GM21576 (cell line): ENCODE measurements around the gene RIMS3.

ENCODE experiments used
- ATAC-seq: cut with Tn5 transposase; IDR thresholded peaks from one replicate; pipeline ENCODE4 v1.9.1; 2021; ENCODE audit warnings: mild to moderate bottlenecking, moderate library complexity; ENCODE audit not compliant: unreplicated experiment

RIMS3 gene

DNA sequence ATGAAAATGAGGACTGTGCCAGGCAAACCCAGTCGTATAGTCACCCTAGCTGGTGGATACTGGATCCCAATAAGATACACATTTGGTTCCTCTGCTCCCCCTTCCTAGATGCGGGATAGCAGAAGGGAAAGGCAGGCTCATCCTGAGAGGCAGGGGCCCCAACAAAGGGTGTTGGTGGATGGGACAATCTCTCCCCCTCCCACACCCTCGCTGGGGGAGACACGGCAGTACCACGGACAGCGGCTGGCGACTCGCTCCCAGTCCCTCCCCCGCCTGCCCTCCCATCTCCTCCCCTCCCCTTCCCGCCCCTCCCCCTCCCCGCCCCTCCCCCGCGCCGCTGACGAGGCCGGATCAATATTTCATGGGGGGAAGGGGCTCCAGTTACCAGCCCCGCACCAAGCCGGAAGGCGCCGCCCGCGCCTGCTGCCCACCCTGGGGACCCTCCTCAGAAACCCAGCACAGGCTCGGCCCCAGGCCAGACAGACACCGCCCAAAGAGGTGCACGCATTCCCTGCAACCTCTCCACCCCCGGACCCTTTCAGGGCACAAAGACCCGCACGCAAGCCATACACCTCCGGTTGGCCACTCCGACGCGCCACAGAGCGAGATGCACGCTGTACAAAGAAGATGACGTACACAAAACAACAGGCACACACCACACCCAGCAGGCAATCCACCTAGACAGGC lies 11.5 kb downstream of the RIMS3 start:
- no peak for ATAC-seq

DNA sequence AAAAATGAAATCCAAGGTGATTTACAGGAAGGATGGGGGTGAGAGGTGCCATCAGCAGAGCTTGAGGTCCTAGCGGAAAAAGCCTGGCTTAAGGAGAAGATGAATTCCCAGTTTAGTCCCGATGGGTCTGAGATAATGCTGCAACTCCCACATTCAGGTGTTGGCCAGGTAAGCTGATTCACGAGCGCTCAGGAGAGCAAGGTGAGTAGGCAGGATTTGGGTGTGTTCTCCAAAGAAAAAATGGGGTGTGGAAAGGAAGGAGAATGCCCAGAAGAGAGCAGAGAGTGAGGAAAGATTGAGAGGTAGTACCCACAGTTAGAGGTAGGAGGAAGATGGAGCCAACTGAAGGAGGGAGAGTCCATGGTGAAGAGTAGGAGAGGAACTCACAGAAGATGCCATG lies 12.5 kb downstream of the RIMS3 start:
- no peak for ATAC-seq

DNA sequence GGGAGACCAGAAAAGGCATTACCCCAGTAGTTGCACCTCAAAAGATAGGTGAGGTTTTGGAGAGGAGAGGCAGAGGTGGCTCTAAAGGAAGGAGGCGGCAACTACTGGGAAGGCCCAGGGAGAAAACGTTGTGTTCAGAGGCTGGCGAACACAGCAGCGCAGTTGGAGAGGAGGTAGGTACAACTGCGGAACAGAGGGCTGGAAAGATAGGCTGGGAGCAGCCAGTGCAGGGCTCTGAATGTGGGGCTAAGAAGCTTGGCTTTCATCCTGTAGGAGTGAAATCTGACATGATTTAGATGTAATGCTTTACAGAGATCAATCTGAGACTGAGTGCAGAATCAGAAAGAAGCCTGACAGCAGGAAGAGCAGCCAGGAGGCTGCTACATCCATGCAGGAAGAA lies 13.0 kb downstream of the RIMS3 start:
- no peak for ATAC-seq

DNA sequence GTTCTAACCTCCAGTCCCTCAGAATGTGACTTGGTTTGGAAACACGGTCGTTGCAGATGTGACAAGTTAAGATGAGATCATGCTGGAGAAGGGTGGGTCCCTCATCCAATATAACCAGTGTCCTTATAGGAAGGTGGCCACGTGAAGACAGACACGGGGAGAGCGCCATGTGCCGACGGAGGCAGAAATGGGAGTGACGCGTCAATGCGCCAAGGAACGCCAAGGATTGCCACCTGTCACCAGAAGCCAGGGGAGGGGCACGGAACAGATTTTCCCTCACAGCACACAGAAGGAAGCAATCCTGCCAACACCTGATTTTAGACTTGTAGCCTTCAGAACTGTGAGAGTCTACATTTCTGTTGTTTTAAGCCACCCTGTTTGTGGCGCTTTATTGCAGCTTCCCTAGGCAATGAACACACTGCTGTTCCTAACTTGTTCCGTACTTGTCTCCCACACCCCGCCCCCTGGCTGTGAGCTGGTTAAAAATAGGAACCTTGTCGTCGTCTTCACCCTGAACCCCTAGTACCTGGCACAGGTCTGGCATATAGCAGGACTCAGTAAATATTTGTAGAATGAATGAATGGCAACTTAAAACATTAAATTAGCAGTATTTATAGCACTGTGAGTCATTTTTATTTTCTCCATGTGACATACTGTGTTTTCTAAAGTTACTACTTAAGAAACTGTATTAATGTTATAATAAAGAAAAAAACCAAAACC lies 14.2 kb downstream of the RIMS3 start:
- no peak for ATAC-seq

DNA sequence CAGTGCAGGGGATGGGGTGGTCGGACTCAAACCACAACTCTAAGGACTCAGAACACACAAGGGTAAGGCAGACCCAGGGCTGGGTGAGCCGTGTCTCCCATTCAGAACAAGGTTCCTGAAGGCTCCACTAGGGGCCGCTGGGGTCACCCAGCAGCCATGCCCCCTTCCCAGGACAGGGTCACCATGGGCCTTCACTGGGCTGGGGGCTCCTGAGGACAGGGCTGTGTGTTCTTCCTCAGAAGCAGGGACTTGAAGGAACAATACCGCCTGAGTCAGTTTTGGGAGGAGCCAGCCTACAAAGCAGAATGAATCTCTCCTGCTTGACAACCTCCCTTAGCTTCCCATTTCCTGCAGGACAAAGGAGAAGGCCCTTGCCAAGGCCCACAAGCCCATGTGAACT lies 15.4 kb downstream of the RIMS3 start:
- ATAC-seq: no peak

DNA sequence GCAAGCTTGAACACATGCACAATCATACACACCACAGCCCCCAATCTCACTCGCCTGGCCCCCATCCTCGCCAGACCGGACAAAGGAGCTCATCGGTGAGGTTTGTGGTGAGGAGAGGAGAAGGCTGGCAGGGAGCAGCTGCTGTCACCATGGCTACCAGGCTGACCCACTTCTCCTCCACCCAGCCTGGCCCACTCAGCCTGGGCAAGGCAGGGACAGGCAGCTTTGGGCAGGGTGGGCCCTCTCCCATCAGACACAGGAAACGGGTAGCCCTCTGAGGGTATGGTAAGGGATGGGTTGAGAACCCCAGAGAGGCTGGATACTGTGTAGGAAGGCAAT lies 15.9 kb downstream of the RIMS3 start:
- ATAC-seq: no peak

DNA sequence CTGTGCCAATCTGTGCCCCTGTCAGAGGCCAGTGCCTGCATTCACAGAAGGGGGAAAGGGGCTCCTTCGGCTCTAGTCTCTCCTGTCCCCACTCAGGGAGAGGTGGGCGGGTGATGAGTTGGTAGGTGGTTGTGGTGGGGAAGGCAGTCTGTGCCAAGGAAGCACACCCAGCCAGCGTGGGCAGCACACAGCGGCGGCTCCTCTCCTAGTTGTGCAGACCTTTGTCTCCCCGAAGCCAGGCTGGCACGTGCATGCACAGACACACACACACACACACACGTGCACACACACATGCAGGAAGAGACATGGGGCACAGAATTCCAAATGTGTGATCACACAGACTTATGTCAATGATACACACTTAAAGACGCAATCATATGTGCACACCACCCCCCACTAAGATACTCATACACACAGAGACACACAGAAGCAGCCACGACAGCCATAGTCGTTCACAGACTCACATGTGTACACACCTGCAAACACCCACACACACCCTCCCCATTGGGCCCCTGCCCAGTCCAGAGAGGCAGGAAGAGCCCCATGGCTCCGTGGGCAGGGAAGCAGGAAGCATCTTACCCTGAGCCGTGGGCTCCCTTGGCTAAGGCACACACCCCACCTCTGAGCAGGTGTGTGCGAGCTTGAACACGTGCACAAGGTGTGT lies 16.4 kb downstream of the RIMS3 start:
- no peak for ATAC-seq

DNA sequence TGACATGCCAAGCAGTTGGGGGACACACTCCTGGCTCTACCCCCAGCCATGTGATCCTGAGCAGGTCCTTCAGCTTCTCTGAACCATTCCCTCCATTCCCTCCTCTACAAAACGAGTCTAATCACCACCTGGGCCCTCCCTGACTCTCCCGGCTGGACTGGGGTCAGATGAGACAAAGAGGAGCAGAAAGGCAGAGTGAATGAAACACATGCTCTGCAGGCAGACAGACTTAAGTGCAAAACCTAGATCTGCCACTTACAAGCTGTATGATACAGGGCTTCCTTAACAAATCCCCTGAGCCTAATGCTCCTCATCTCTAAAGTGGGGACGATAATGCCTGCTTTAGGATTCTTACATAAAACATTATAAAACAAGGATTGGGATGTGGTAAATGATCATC lies 17.3 kb downstream of the RIMS3 start:
- ATAC-seq: no peak

DNA sequence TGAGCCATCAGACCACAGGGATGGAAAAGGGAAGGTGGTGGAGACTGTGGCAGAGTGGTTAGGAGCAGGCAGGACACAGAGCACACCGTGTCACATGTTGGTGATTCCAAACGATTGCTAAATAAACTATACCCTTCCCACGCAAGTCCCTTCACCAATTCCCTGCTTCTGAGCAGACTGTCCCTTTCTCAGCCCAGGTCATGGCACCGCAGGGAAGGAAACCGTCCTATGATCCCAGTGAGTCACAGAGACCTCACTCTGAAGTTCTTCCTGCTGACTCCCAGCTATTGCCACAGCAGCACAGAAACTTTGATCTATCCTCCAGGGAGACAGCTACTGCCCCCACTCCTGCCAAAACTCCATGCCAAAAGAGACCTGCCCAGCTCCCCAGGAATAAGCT lies 19.2 kb downstream of the RIMS3 start:
- no peak for ATAC-seq

DNA sequence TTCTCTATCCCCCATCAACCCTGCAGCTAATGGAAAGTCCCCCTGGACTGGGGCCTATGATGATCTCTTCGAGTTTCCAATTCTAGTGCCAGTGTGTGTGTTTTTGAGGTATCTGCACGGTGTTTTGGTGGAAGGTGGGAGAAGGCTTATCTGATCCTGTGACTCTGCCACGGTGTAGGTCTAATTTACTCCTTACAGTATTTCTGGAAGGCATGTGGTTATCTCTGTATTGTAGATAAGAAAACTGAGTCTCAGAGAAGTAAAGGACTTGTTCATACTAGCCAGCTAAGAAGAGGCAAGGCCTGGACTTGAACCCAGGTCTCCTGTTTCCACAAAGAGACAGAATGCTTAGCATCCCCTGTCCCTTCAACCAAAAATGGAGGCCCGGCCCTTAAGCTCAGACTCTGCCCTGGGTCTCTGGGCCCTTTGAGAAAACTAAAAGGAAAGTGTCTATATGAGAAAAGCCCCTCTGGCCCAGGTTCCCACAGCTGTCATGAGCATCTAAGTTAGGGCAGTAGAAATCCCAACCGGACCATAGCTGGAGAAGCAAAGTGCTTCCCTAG lies 20.3 kb downstream of the RIMS3 start:
- no peak for ATAC-seq

DNA sequence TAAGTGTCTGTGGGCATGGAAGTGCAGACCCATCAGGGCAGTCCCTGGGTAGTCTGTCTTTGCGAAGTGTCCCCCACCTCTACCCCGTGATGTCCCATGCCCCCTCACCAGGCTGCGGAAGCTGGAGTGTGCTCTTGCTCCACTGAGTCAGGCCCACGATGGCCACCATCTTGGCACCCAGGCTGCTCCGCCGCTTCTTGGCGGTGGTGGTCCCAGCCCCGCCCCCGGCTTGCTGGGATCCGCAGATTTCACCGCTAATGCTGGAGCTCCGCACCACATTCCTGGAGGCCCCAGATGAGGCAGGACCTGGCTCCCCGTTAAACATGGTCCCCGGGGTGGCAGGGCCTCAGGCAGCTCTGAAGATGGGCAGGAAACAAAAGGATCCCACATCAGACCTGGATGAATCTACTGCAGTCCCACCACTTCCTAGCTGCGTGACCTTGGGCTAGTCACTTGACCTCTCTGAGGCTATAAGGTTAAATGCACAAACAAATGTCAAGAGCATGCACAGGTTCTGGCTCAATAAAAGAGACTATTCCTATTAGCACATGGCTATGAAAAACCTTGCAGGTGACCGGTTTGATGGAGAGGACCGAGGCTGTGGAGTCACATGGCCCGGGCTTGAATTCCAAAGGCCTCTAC lies 23.8 kb downstream of the RIMS3 start:
- no peak for ATAC-seq

DNA sequence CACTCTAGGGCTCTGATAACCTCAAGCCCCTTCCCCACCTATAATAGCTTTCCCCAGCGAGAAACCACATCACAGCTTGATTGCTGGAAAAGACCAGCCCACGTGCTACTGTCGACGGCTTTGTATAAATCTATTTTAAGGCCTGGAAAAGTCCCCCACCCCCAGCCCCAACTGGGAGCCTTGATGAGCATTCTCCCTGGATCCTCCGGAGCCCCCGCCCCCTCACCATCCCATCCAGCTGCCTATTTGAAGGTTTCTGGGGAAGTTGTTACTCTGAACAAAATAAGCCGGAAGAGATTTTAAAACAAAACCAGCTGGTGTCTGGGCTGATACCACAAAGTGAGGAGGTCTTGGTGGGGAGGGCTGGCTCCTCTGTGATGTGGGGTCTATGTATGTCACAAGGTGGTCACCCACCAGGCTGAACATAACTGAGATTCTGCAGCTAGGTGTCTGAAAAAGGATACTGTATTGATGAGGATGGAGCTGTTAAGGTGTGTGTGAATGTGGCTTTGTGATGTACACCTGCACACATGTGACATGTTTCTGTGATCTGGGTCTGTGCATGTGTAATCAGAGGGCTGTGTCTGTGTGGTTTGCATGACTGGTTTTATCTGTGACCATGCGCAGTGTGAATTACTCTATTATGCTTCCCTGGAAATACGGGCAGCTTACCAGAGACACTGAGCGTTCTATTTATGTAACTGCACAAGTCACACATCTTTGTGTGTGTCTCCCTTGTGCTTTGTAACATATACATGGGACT lies 25.0 kb downstream of the RIMS3 start:
- no peak for ATAC-seq

DNA sequence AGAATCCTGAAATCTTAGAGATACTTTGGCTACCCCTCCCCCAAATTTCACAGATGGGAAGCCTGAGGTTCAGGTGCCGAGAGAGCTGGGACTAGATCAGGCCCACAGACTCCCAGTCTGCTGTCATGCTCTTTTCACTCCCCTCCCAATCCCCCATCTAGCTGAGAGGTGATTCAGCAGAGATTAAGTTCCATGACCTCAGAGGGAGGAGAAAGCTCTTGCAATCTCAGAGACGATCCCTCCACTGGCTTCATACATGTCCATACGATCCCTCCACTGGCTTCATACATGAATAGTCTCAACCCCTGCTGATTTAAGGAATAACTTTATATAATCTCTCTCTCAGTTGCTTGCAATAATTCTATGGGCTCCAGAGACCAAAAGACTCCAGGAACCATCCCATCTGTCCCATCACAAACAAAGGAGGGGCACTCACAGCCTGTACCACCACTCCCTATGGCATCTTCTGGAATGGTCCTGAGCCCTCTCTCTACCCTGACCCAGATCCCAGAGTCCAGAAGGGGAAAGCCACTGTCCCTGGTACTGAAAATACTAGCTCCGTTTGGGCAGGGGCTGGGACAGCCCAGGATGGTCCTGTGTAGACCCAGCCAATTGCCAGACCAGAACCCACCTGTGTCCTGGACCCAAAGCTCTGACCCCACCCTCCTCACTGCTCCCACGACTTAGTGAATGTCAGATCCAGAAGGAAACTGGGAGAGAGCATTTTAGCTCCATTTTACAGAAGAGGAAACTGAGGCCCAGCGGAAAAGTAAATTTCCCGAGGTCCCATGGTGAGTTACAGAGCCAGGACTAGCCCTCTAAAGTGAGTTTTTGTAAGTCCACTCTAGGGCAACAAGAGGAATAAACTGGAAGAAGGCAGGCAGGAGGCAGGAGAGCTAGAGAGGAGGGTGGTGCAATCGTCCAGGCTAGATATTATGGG lies 27.1 kb downstream of the RIMS3 start:
- ATAC-seq: no peak

DNA sequence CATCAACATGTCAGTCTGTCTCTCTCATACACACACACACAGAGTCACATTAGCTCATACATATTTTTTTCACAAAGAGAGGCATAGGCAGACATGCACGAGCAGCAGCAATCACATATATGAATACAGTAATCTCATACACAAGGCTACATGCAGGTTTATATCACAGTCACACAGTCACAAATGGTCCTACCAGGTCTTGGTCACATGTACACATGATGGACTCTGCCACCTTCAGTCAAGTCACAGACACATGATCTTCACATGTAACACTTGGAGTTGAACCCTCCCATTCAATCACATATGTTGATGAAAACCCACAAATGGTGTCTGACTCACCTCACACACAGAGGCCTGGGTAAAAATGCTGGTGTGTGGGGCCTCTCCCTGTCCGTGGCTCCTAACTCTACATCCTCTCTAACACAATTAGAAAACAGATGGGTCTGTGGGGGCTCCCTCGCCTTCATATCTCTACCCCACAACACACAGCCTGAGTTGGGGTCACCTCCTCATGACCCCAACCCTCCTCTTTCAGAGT lies 27.9 kb downstream of the RIMS3 start:
- ATAC-seq: no peak

DNA sequence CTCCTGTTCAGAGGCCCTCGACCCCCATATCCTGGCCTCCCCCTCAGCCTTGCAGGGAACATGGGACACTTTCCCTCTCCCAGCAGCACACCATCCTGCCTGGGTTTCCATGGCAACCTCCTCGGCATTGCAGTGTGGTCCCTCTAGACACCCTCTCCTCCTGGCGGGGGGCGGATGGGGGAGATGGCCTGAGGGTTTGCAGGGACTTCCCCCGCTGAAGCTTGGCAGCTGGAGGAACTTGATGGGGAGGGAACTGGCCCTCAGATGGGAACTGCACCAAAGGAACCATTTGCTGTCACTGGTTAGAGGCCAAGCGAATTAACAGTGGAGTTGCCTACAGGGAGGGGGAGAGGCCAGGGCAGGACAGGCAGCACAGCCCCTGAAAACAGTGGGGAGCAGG lies 28.7 kb downstream of the RIMS3 start:
- ATAC-seq: no peak

DNA sequence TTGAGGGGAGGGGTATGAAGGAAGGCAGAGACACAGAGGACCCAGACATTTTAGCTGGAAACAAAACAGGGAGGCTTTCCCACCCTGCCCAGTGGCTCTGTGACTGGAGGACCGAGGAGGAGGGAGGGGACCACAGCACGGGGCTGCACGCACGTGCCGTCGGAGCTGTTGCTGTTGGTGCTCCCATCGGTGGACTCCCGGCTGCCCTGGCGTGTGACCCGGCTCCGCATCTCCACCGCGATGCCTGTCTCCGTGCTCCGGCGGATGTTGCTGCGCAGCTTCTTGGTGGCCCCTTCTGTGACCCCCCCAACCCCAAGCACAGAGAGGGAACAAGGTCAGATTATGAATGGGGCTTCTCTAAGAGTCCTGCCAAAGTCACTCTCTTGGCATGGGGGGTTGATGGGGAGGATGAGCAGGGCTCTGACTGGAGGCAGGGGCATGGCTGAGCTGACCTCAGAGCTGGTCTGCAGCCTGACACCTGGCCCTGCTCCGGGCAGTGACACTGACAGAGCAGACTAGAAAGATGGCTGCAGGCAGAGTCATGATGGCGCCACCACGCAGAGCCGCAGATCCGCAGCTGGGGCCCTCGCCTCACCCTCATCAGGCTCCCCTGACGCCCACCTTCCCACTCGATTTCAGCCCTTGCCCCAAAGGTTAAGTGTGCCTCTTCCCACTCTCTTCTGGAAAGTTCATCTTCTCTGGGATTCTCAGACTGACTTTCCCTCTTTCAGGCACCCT lies 29.6 kb downstream of the RIMS3 start:
- no peak for ATAC-seq

DNA sequence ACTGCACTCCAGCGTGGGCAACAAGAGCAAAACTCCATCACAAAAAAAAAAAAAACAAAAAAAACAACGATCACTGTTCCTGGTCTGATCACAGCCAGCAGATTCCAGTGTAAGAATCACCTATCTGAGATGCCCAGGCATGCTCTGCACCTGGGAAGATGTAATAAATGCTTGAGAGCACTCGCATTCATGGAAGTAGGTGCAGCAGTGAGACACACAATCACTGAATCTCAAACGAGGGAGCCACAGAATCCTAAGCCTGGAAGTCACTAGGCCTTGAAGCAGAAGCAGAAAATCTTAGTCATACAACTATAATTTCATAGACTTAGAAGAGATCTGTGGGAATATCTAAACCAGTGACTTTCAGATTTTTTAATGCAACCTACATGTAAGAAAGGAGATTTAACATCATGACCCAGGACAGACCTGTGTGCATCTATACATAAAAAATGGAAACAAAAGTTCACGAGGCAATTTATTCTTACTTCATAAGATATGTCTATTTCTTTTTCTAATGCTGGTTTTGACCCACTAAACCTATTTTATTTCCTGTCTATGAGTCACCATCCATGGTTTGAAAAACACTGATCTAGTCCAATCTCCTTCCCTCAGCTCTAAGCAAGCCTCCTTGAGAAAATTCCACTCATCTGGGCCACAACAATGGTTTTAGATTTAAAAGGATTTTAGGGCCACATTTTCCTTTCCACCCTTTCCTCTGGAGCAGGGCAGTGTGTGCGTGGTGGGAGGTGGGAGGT lies 30.4 kb downstream of the RIMS3 start:
- no peak for ATAC-seq

DNA sequence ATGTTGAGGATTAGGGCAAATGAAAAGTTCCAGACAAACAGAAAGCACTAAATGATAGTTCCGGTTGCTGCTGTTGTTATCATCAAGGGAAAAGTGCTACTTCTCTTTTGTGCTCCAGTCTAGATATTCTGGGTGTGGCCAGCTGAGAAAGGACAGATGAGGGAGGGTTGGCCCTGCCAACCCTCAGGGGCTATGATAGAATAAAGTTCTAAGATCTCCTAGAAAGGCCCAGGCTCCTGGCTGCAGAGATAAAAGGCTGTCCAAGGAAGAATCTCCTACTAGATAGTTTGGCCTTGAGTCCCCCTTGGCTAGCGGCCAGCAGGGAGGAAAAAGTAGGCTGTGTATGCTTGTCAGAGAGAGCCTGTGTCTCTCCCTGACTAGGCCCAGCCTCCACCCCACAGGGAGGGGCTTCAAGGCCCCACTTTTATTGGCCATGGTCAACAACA lies 31.5 kb downstream of the RIMS3 start:
- ATAC-seq: no peak
